ENCODE data around the gene ZNF793.

Gene ZNF793

GRCh38 chr19:37572203-37572602, 65.5 kb downstream of the ZNF793 start:
- no peak for DNase-seq

- no peak for DNase-seq
Observed at GRCh38 chr19:37583340-37583739, 76.6 kb downstream of the ZNF793 start.

Data from cortex of kidney (tissue), 1 donor.